H1 (cell line): ENCODE results near the gene C3AR1. TPM values are rescaled to one million over a fixed set of nuclear protein-coding genes. Genes with fewer than 3 reads are reported as not detected.

Experiments used
- CTCF ChIA-PET: fragments of 300-600 bp; sonication (Branson Sonifier 250); formaldehyde crosslinking; loops from one replicate; lab custom pipeline; 2021; ENCODE audit not compliant: partially characterized antibody; lab: Charles Lee
- POLR2A ChIA-PET: fragments of 300-600 bp; sonication (Branson Sonifier 250); formaldehyde crosslinking; loops from one replicate; lab custom pipeline; 2021; ENCODE audit warnings: inconsistent platforms; ENCODE audit not compliant: partially characterized antibody; lab: Charles Lee
- DNase-seq, 2 experiments: peaks; one replicate each; pipeline versions ENCODE4 v3.0.0 to v3.0.0-alpha.2; 2010 to 2022; ENCODE audit warnings: low spot score in 2 of 2, low read depth in 1 of 2, mixed read lengths in 1 of 2
- FAIRE-seq: peaks from 2 replicates; lab custom pipeline; 2011; peaks lifted over from hg19 to GRCh38; lab: Jason Lieb, UNC
- H2AFZ ChIP-seq: 2 replicates; pipeline ENCODE4 v1.8.1; 2012; ENCODE audit warnings: low read length, inconsistent platforms
- H2AK5ac ChIP-seq: 2 replicates; pipeline ENCODE4 v1.6.1; 2013; ENCODE audit warnings: low read depth, low read length
- H2BK120ac ChIP-seq: replicated peaks from 2 replicates; pipeline ENCODE3; 2013; ENCODE audit warnings: low read depth, low read length, inconsistent platforms
- H2BK12ac ChIP-seq: 2 replicates; pipeline ENCODE4 v1.6.1; 2013; ENCODE audit warnings: low read depth, low read length
- H2BK15ac ChIP-seq: 2 replicates; pipeline ENCODE4 v1.6.1; 2013; ENCODE audit warnings: low read length
- H2BK20ac ChIP-seq: 2 replicates; pipeline ENCODE4 v1.6.1; 2013; ENCODE audit warnings: low read length
- H2BK5ac ChIP-seq: 2 replicates; pipeline ENCODE4 v1.6.1; 2013; ENCODE audit warnings: low read depth, low read length
- H3K14ac ChIP-seq: 2 replicates; pipeline ENCODE4 v1.6.1; 2013; ENCODE audit warnings: inconsistent platforms; ENCODE audit not compliant: insufficient read length
- H3K18ac ChIP-seq: 2 replicates; pipeline ENCODE4 v1.6.1; 2013; ENCODE audit warnings: low read length; ENCODE audit errors: extremely low read depth
- H3K23ac ChIP-seq: 2 replicates; pipeline ENCODE4 v1.6.1; 2013; ENCODE audit warnings: inconsistent platforms; ENCODE audit not compliant: insufficient read length
- H3K23me2 ChIP-seq: 2 replicates; pipeline ENCODE4 v1.6.1; 2013; ENCODE audit warnings: low read depth, low read length
- H3K27ac ChIP-seq: 2 replicates; pipeline ENCODE4 v1.6.1; 2011; ENCODE audit warnings: low read depth, low read length, inconsistent platforms
- H3K27me3 ChIP-seq, 4 experiments: replicated peaks in 1 of 4; 1 replicate in 1 of 4; 2 replicates in 3 of 4; pipeline versions ENCODE4 v1.6.1 to v1.8.1; 2011 to 2013; ENCODE audit warnings: low read length in 3 of 4, mild to moderate bottlenecking in 3 of 4, inconsistent platforms in 2 of 4, mixed read lengths in 2 of 4, moderate library complexity in 1 of 4; ENCODE audit not compliant: control insufficient read depth in 3 of 4, insufficient read depth in 3 of 4; ENCODE audit errors: extremely low read depth in 1 of 4
- H3K36me3 ChIP-seq, 4 experiments: 2 replicates each; pipeline versions ENCODE4 v1.6.1 to v1.8.1; 2011 to 2013; ENCODE audit warnings: mild to moderate bottlenecking in 4 of 4, low read length in 3 of 4, moderate library complexity in 2 of 4, control low read depth in 1 of 4, inconsistent platforms in 1 of 4; ENCODE audit not compliant: insufficient read depth in 4 of 4, control insufficient read depth in 2 of 4
- H3K4ac ChIP-seq: replicated peaks from 2 replicates; pipeline ENCODE3; 2013; ENCODE audit warnings: low read length, low read depth, mixed read lengths, inconsistent platforms; ENCODE audit not compliant: insufficient read length
- H3K4me1 ChIP-seq, 4 experiments: replicated peaks in 1 of 4; 1 replicate in 1 of 4; 2 replicates in 3 of 4; pipeline versions ENCODE4 v1.6.1 to v1.8.1; 2011 to 2013; ENCODE audit warnings: low read length in 3 of 4, inconsistent platforms in 2 of 4, mixed read lengths in 1 of 4; ENCODE audit not compliant: insufficient read depth in 4 of 4, control insufficient read depth in 3 of 4
- H3K4me2 ChIP-seq, 2 experiments: 2 replicates each; pipeline versions ENCODE4 v1.6.1 to v1.8.1; 2011 to 2013; ENCODE audit warnings: low read depth in 2 of 2, low read length in 2 of 2, control low read depth in 1 of 2, inconsistent platforms in 1 of 2, mild to moderate bottlenecking in 1 of 2; ENCODE audit not compliant: insufficient read depth in 1 of 2
- H3K4me3 ChIP-seq, 4 experiments: fragments of 200-600, 300-600 bp in 1 of 4; sonication (generic), shearing (Covaris generic), sonication (Bioruptor Twin) in 1 of 4; 2 replicates each; pipeline versions ENCODE4 v1.5.1 to v1.8.1; 2011 to 2016; ENCODE audit warnings: low read length in 4 of 4, low read depth in 3 of 4, control low read depth in 2 of 4, inconsistent platforms in 2 of 4, mild to moderate bottlenecking in 2 of 4, mixed read lengths in 1 of 4, moderate library complexity in 1 of 4; ENCODE audit not compliant: insufficient read depth in 2 of 4; ENCODE audit errors: extremely low read depth in 1 of 4
- H3K56ac ChIP-seq: replicated peaks from 2 replicates; pipeline ENCODE3; 2013; ENCODE audit warnings: low read depth, mild to moderate bottlenecking, mixed read lengths, low read length, inconsistent platforms; ENCODE audit not compliant: insufficient read length
- H3K79me1 ChIP-seq: 2 replicates; pipeline ENCODE4 v1.6.1; 2013; ENCODE audit warnings: low read depth, low read length, control low read depth
- H3K79me2 ChIP-seq, 2 experiments: 2 replicates each; pipeline versions ENCODE4 v1.6.1 to v1.8.1; 2012 to 2013; ENCODE audit warnings: low read length in 2 of 2, mild to moderate bottlenecking in 2 of 2, inconsistent platforms in 1 of 2; ENCODE audit not compliant: insufficient read depth in 2 of 2, control insufficient read depth in 1 of 2
- H3K9ac ChIP-seq, 4 experiments: replicated peaks in 1 of 4; 1 replicate in 1 of 4; 2 replicates in 3 of 4; pipeline versions ENCODE4 v1.6.1 to v1.8.1; 2011 to 2013; ENCODE audit warnings: low read depth in 3 of 4, low read length in 3 of 4, control low read depth in 2 of 4, mild to moderate bottlenecking in 2 of 4, moderate library complexity in 2 of 4, inconsistent platforms in 1 of 4; ENCODE audit errors: extremely low read depth in 1 of 4
- H3K9me3 ChIP-seq, 2 experiments: 2 replicates each; pipeline versions ENCODE4 v1.6.1 to v1.8.1; 2012 to 2013; ENCODE audit warnings: mild to moderate bottlenecking in 2 of 2, moderate library complexity in 2 of 2, control low read depth in 1 of 2, inconsistent platforms in 1 of 2, low read depth in 1 of 2, low read length in 1 of 2, mixed read lengths in 1 of 2; ENCODE audit not compliant: insufficient read depth in 2 of 2
- H4K20me1 ChIP-seq, 2 experiments: replicated peaks in 1 of 2; 2 replicates each; pipeline versions ENCODE3 to v1.8.1; 2011 to 2013; ENCODE audit warnings: inconsistent platforms in 2 of 2, low read length in 2 of 2, mild to moderate bottlenecking in 1 of 2; ENCODE audit not compliant: insufficient read depth in 2 of 2, control insufficient read depth in 1 of 2
- H4K5ac ChIP-seq: 2 replicates; pipeline ENCODE4 v1.6.1; 2013; ENCODE audit warnings: low read length, low read depth, mixed read lengths, inconsistent platforms; ENCODE audit not compliant: insufficient read length
- H4K8ac ChIP-seq: 2 replicates; pipeline ENCODE4 v1.8.0; 2013; ENCODE audit warnings: mild to moderate bottlenecking, moderate library complexity, low read length, inconsistent platforms; ENCODE audit not compliant: insufficient read depth; ENCODE audit errors: extremely low read depth
- H4K91ac ChIP-seq: replicated peaks from 2 replicates; pipeline ENCODE3; 2013; ENCODE audit warnings: low read length, mixed read lengths, inconsistent platforms; ENCODE audit not compliant: insufficient read length
- BACH1 ChIP-seq: IDR thresholded peaks from 2 replicates; pipeline ENCODE4 v1.6.1; 2012; ENCODE audit warnings: low read length, improper control_type of control experiment
- CBX5 ChIP-seq: fragments of 300-800, 300-1000 bp; sonication (generic); IDR thresholded peaks from 2 replicates; pipeline ENCODE4 v1.7.1; 2016; ENCODE audit warnings: antibody characterized with exemption, low read length, low read depth
- EZH2 ChIP-seq: fragments of 200-600 bp; sonication (generic); IDR thresholded peaks from 2 replicates; pipeline ENCODE4 v1.7.1; 2012; ENCODE audit warnings: low read depth, mild to moderate bottlenecking, moderate library complexity, low read length, inconsistent platforms; ENCODE audit not compliant: severe bottlenecking
- GTF2F1 ChIP-seq: IDR thresholded peaks from 2 replicates; pipeline ENCODE4 v1.6.1; 2012; ENCODE audit warnings: low read depth, low read length, improper control_type of control experiment, borderline replicate concordance
- JUN ChIP-seq: IDR thresholded peaks from 2 replicates; pipeline ENCODE4 v1.6.1; 2011; ENCODE audit warnings: low read depth, mild to moderate bottlenecking, improper control_type of control experiment, low read length
- KDM5A ChIP-seq: fragments of 200-600 bp; IDR thresholded peaks from 2 replicates; pipeline ENCODE4 v1.7.1; 2012; ENCODE audit warnings: mild to moderate bottlenecking, low read length, inconsistent platforms, mixed read lengths
- NRF1 ChIP-seq: IDR thresholded peaks from 2 replicates; pipeline ENCODE4 v1.6.1; 2011; ENCODE audit warnings: mild to moderate bottlenecking, low read depth, low read length, improper control_type of control experiment
- RNF2 ChIP-seq: fragments of 200-900, 300-1000 bp; sonication (generic); IDR thresholded peaks from 2 replicates; pipeline ENCODE4 v1.7.1; 2016; ENCODE audit warnings: borderline replicate concordance, low read depth, mild to moderate bottlenecking, antibody characterized with exemption, low read length; ENCODE audit not compliant: poor library complexity, severe bottlenecking; ENCODE audit errors: missing control alignments
- SRF ChIP-seq: IDR thresholded peaks from 2 replicates; pipeline ENCODE4 v1.6.1; 2011; ENCODE audit warnings: mild to moderate bottlenecking, low read depth, low read length, moderate library complexity
- TAF1 ChIP-seq: IDR thresholded peaks from 2 replicates; pipeline ENCODE4 v1.6.1; 2011; ENCODE audit warnings: mild to moderate bottlenecking, low read depth, low read length
- TCF12 ChIP-seq: IDR thresholded peaks from 2 replicates; pipeline ENCODE4 v1.6.1; 2011; ENCODE audit warnings: low read depth, mild to moderate bottlenecking, low read length
- WGBS, 2 experiments: shearing (Covaris generic) in 1 of 2; methylation state at CpG; one replicate each; pipeline versions ENCODE4 v1.1.6 to v1.1.7; 2013 to 2015; ENCODE audit warnings: low lambda C conversion rate in 2 of 2, mixed read lengths in 2 of 2, inconsistent platforms in 1 of 2, low coverage in 1 of 2, missing lambda C conversion rate in 1 of 2; ENCODE audit not compliant: insufficient replicate concordance in 2 of 2, insufficient coverage in 1 of 2, insufficient read length in 1 of 2; ENCODE audit errors: extremely low coverage in 1 of 2, missing lambda C conversion rate in 1 of 2; 5-methylcytosine and 5-hydroxymethylcytosine counted together
- polyA plus RNA-seq, 7 experiments: library from polyadenylated mRNA; depleted of rRNA in 3 of 7; stranded (reverse) in 5 of 7; unstranded in 2 of 7; fragments of >200 nt in 5 of 7; fragments of 200-250 nt in 2 of 7; gene quantifications; 1 replicate in 5 of 7; 2 replicates in 1 of 7; 4 replicates in 1 of 7; pipeline versions ENCODE4 v1.2.1 to v1.2.3, GENCODE V29; 2011 to 2013; ENCODE audit warnings: missing spikeins in 2 of 7, mixed read lengths in 2 of 7
- total RNA-seq: library from RNA; stranded (reverse); fragmentation: NEBNext Ultra II Directional; extraction: Animal tissue kit (Norgen Biotek cat#: 25700); gene quantifications from 2 replicates; pipeline ENCODE4 v1.2.1, GENCODE V29; 2021

C3AR1 gene
- total and polyA plus RNA-seq, 2 of the 8 experiments (the other 6 are each of a cell fraction or from before 2014, with no cell fraction given), result not detected

GRCh38 chr12:8054816-8055215 is 11.3 kb downstream of the C3AR1 start:
- no peaks in the 10 kb centered on the region for H4K20me1 ChIP-seq
- FAIRE-seq, result no peak
- no peaks in the 10 kb centered on the region for H3K23me2 ChIP-seq
- H4K5ac ChIP-seq, result no peak overlapping the region
- no peak overlapping the region for H3K4ac ChIP-seq
- DNase-seq, result no peak
- H3K4me2 ChIP-seq, result no peak overlapping the region
- H2AK5ac ChIP-seq, result no peak overlapping the region
- H2BK20ac ChIP-seq, result no peak overlapping the region
- H4K91ac ChIP-seq, result no peak overlapping the region
- H3K79me2 ChIP-seq, result no peaks in the 10 kb centered on the region
- no peak overlapping the region for H3K14ac ChIP-seq
- H3K4me3 ChIP-seq, result no peak overlapping the region
- no peaks in the 10 kb centered on the region for H3K4me1 ChIP-seq
- no peaks in the 10 kb centered on the region for H3K79me1 ChIP-seq
- peaks cover 0 to 6% (median 0%) of the 10 kb centered on the region in 4 experiments; a peak in 2 of 8 replicates for H3K36me3 ChIP-seq
- H3K23ac ChIP-seq, result no peak overlapping the region
- H2BK12ac ChIP-seq, result no peak overlapping the region
- no peak overlapping the region for H4K8ac ChIP-seq
- ChIA-PET POLR2A (no interaction called here), CTCF (interaction anchor here (1.0 to 5.9 kb wide), 2 partner anchors 10 to 23 kb away, joined by 3 to 27 read pairs; no protein-coding TSS in a partner anchor)
- no peaks in the 10 kb centered on the region for H3K27me3 ChIP-seq
- H2AFZ ChIP-seq, result no peak overlapping the region
- H3K9ac ChIP-seq, result no peak overlapping the region
- H2BK5ac ChIP-seq, result no peak overlapping the region
- no peak overlapping the region for H2BK15ac ChIP-seq
- H3K18ac ChIP-seq, result no peak overlapping the region
- H3K9me3 ChIP-seq, result no peaks in the 10 kb centered on the region
- H3K27ac ChIP-seq, result no peak overlapping the region
- H2BK120ac ChIP-seq, result no peak overlapping the region
- WGBS, 2 experiments, result 71% methylated on average over 2 of the region's 2 CpGs; no CpG with 5 or more reads in 1 of the 2 experiments
- H3K56ac ChIP-seq, result no peak overlapping the region
- TF ChIP-seq TAF1, result no peak
- no peak for TF ChIP-seq EZH2
- no peak for TF ChIP-seq GTF2F1
- no peak for TF ChIP-seq BACH1
- TF ChIP-seq CBX5, result no peak
- no peak for TF ChIP-seq SRF
- no peak for TF ChIP-seq NRF1
- TF ChIP-seq TCF12, result no peak
- TF ChIP-seq KDM5A, result no peak
- no peak for TF ChIP-seq RNF2
- TF ChIP-seq JUN, result no peak
